DMS79 treated with DMSO at 0.1 percent for 48 hours (cell line): ENCODE data around the gene EPS8L1.

Experiments used
- DNase-seq: peaks from one replicate; lab custom pipeline; 2025; lab: John Stamatoyannopoulos, UW

Gene EPS8L1

GRCh38 chr19:55080121-55080967 lies 4.7 kb downstream of the EPS8L1 start:
- peak; percentile 82 for DNase-seq

- DNase-seq, result peak; percentile 35
Observed at GRCh38 chr19:55080968-55081769, 5.5 kb downstream of the EPS8L1 start.

- DNase-seq, result no peak
Observed at GRCh38 chr19:55081770-55082019, 6.0 kb downstream of the EPS8L1 start.

GRCh38 chr19:55082020-55082851 lies 6.6 kb downstream of the EPS8L1 start:
- DNase-seq, result no peak

- DNase-seq, result no peak
Observed at GRCh38 chr19:55083004-55083850, 7.6 kb downstream of the EPS8L1 start.

- no peak for DNase-seq
Observed at GRCh38 chr19:55084416-55084815, 8.7 kb downstream of the EPS8L1 start.

GRCh38 chr19:55085923-55086715 lies 10.4 kb downstream of the EPS8L1 start:
- DNase-seq, result peak; percentile 1

GRCh38 chr19:55086730-55087541 lies 11.3 kb downstream of the EPS8L1 start:
- peak; percentile 94 for DNase-seq

- peak; percentile 37 for DNase-seq
Observed at GRCh38 chr19:55087542-55087901, 11.9 kb downstream of the EPS8L1 start.

GRCh38 chr19:55088021-55088451 lies 12.4 kb downstream of the EPS8L1 start:
- peak; percentile 73 for DNase-seq

- DNase-seq, result peak; percentile 59
Observed at GRCh38 chr19:55088543-55089341, 13.1 kb downstream of the EPS8L1 start.

GRCh38 chr19:55089342-55089944 lies 13.8 kb downstream of the EPS8L1 start:
- DNase-seq, result no peak

- no peak for DNase-seq
Observed at GRCh38 chr19:55090564-55090963, 14.9 kb downstream of the EPS8L1 start.

- DNase-seq, result no peak
Observed at GRCh38 chr19:55091126-55091910, 15.6 kb downstream of the EPS8L1 start.

GRCh38 chr19:55091955-55092354 lies 16.3 kb downstream of the EPS8L1 start:
- DNase-seq, result no peak

GRCh38 chr19:55092423-55093318 lies 17.0 kb downstream of the EPS8L1 start:
- DNase-seq, result no peak
